Aorta (tissue), 5 donors: ENCODE results near the gene TPBGL. TPM values are rescaled to one million over a fixed set of nuclear protein-coding genes. Genes with fewer than 3 reads are reported as not detected.
A peak's percentile ranks its signal among the peaks of the same experiment; 100 is the strongest.

Source experiments
- ATAC-seq: fragments of 200-7000 bp; cut with Tn5 transposase; one replicate; pipeline ENCODE4 v1.9.1; 2022; ENCODE audit warnings: moderate library complexity; ENCODE audit not compliant: low FRiP score
- DNase-seq, 2 donors: peaks; one replicate each; pipeline ENCODE4 v3.0.0-alpha.2; 2020
- H3K27ac ChIP-seq, 2 donors: one replicate each; pipeline ENCODE4 v1.5.1; 2013; ENCODE audit warnings: low read length in 2 of 2, mild to moderate bottlenecking in 2 of 2, moderate library complexity in 2 of 2, control low read depth in 1 of 2, inconsistent platforms in 1 of 2, low read depth in 1 of 2
- H3K27me3 ChIP-seq, 2 donors: one replicate each; pipeline ENCODE4 v1.6.1; 2013; ENCODE audit warnings: control low read depth in 1 of 2, low read length in 1 of 2, mild to moderate bottlenecking in 1 of 2, moderate library complexity in 1 of 2; ENCODE audit not compliant: insufficient read depth in 2 of 2, control insufficient read depth in 1 of 2
- H3K36me3 ChIP-seq, 2 donors: one replicate each; pipeline ENCODE4 v1.6.1; 2013; ENCODE audit warnings: control low read depth in 1 of 2, low read length in 1 of 2, mild to moderate bottlenecking in 1 of 2; ENCODE audit not compliant: insufficient read depth in 2 of 2, control insufficient read depth in 1 of 2
- H3K4me1 ChIP-seq, 2 donors: one replicate each; pipeline ENCODE4 v1.6.1; 2013; ENCODE audit warnings: low read length in 2 of 2, control low read depth in 1 of 2, mild to moderate bottlenecking in 1 of 2, moderate library complexity in 1 of 2; ENCODE audit not compliant: insufficient read depth in 2 of 2, control insufficient read depth in 1 of 2
- H3K4me3 ChIP-seq, 2 donors: one replicate each; pipeline ENCODE4 v1.5.1; 2013; ENCODE audit warnings: low read length in 2 of 2, control low read depth in 1 of 2, mild to moderate bottlenecking in 1 of 2
- H3K9me3 ChIP-seq: one replicate; pipeline ENCODE4 v1.6.1; 2013; ENCODE audit warnings: mild to moderate bottlenecking, low read length; ENCODE audit not compliant: control insufficient read depth
- whole genome bisulfite sequencing, 2 donors: extraction: QIAGEN DNeasy Blood & Tissue Kit; methylation state at CpG; one replicate each; pipeline ENCODE4 v1.1.7; 2013; 5-methylcytosine and 5-hydroxymethylcytosine counted together
- intact Hi-C, 2 donors: fragments of 100-400 bp; cut with DNase I; formaldehyde crosslinking; loops; one replicate each; pipeline versions ENCODE4 v1.14.2 to v1.15.0; 2022
- polyA plus RNA-seq, 2 donors: library from polyadenylated mRNA; stranded (reverse); fragments of 200-250 nt; gene quantifications; one replicate each; pipeline ENCODE4 v1.2.3, GENCODE V29; 2013
- total RNA-seq, 2 donors: library from RNA; stranded (reverse); fragmentation: NEBNext Ultra II Directional; extraction: Animal tissue kit (Norgen Biotek cat#: 25700); gene quantifications; one replicate each; pipeline ENCODE4 v1.2.1, GENCODE V29; 2021
- donor health status: healthy with polysubstance abuse.
- donor health status: Bipolar disorder and iron deficiency.
- donor health status: DM: no; HTN: no; CAD: no.
- donor health status: DM: no; HTN: no; CAD: no.
- donor health status: DM: yes; HTN: yes; CAD: no.

The TPBGL gene
- total and polyA plus RNA-seq, 4 donors, result 0.30 to 0.36 TPM; not detected in 2

- Histone ChIP-seq H3K9me3 (no peaks in the 10 kb centered on the region), H3K4me1 (no peaks in the 10 kb centered on the region), H3K27me3 (no peaks in the 10 kb centered on the region), H3K36me3 (no peaks in the 10 kb centered on the region), H3K27ac (no peak overlapping the region), H3K4me3 (no peak overlapping the region)
- DNase-seq (peak; percentile 26 to 27), ATAC-seq (no peak)
- intact Hi-C loops, result loop anchor here in 1 of 2 donors (10.0 kb wide), 1 partner anchor 257 kb away; no protein-coding TSS in a partner anchor
- 85 to 88% methylated on average over 13 of the region's 13 CpGs for WGBS, 2 donors
Measured at GRCh38 chr11:75277991-75278790, 37.6 kb downstream of the TPBGL start.

DNA sequence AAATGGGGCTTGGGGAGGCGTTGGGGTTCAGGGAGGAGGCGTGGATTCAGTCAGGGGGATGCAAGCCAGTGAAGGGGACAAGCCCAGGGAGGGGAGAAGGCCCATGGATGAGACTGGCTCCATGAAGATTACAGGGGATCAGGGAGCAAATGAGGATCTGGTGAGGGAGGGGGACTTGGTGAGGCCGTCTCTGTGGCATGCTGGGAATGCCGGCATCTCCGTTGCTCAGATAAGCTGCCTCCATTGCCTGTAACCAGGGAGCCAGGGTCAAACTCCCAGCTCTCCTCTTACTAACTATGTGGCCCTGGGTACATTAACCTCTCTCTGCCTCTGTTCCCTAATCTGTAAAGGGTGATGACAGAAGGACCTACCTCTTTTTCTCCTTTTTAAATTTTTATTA lies 38.7 kb downstream of the TPBGL start:
- no peaks in the 10 kb centered on the region for H3K9me3 ChIP-seq
- no peaks in the 10 kb centered on the region for H3K27me3 ChIP-seq
- WGBS, 2 donors, result 56 to 57% methylated on average over 5 of the region's 5 CpGs
- no peaks in the 10 kb centered on the region for H3K36me3 ChIP-seq
- H3K27ac ChIP-seq, result no peak overlapping the region
- DNase-seq, result peak; percentile 20
- intact Hi-C loops, result loop anchor here in 1 of 2 donors (10.0 kb wide), 1 partner anchor 256 kb away; no protein-coding TSS in a partner anchor
- no peaks in the 10 kb centered on the region for H3K4me1 ChIP-seq
- ATAC-seq, result no peak
- H3K4me3 ChIP-seq, result no peak overlapping the region

GRCh38 chr11:75280227-75280701 lies 39.7 kb downstream of the TPBGL start:
- Histone ChIP-seq H3K9me3 (no peaks in the 10 kb centered on the region), H3K4me3 (no peak overlapping the region), H3K36me3 (no peaks in the 10 kb centered on the region), H3K27ac (no peak overlapping the region), H3K27me3 (no peaks in the 10 kb centered on the region), H3K4me1 (no peaks in the 10 kb centered on the region)
- peak; percentile 77 to 88 for DNase-seq
- 13 to 16% methylated on average over 9 of the region's 9 CpGs for WGBS, 2 donors
- peak; percentile 90 for ATAC-seq
- intact Hi-C loops, result loop anchor here (1.0 to 10.0 kb wide), 3 partner anchors 102 to 255 kb away; no protein-coding TSS in a partner anchor

- Histone ChIP-seq H3K9me3 (no peaks in the 10 kb centered on the region), H3K4me3 (no peak overlapping the region), H3K4me1 (no peaks in the 10 kb centered on the region), H3K36me3 (no peaks in the 10 kb centered on the region), H3K27ac (no peak overlapping the region), H3K27me3 (no peaks in the 10 kb centered on the region)
- ATAC-seq (no peak), DNase-seq (peak; percentile 35 to 77)
- WGBS, 2 donors, result 85 to 89% methylated on average over 15 of the region's 15 CpGs
- intact Hi-C loops, result loop anchor here (1.0 to 10.0 kb wide), 3 partner anchors 101 to 254 kb away; no protein-coding TSS in a partner anchor
Measured at GRCh38 chr11:75280770-75281468, 40.3 kb downstream of the TPBGL start.

- 92 to 94% methylated on average over 10 of the region's 10 CpGs for WGBS, 2 donors
- Histone ChIP-seq H3K4me1 (no peaks in the 10 kb centered on the region), H3K36me3 (no peaks in the 10 kb centered on the region), H3K27ac (no peak overlapping the region), H3K27me3 (no peaks in the 10 kb centered on the region), H3K4me3 (no peak overlapping the region), H3K9me3 (no peaks in the 10 kb centered on the region)
- DNase-seq (peak; percentile 26 to 39), ATAC-seq (no peak)
- intact Hi-C loops, result loop anchor here (5.0 to 10.0 kb wide), 2 partner anchors 101 to 253 kb away; no protein-coding TSS in a partner anchor
Measured at GRCh38 chr11:75281469-75282095, 41.0 kb downstream of the TPBGL start.

GRCh38 chr11:75283391-75283931 lies 42.9 kb downstream of the TPBGL start:
- Histone ChIP-seq H3K4me1 (no peaks in the 10 kb centered on the region), H3K36me3 (no peaks in the 10 kb centered on the region), H3K4me3 (no peak overlapping the region), H3K27me3 (no peaks in the 10 kb centered on the region), H3K27ac (no peak overlapping the region), H3K9me3 (no peaks in the 10 kb centered on the region)
- intact Hi-C loops, result loop anchor here (5.0 to 10.0 kb wide), 2 partner anchors 99 to 251 kb away; no protein-coding TSS in a partner anchor
- ATAC-seq, result no peak
- DNase-seq, result peak in 1 of 2 donors; percentile 66
- WGBS, 2 donors, result 87 to 89% methylated on average over 14 to 16 of the region's 16 CpGs

GRCh38 chr11:75285776-75286360 lies 45.3 kb downstream of the TPBGL start:
- no peak for ATAC-seq
- Histone ChIP-seq H3K9me3 (no peaks in the 10 kb centered on the region), H3K4me3 (no peak overlapping the region), H3K27me3 (no peaks in the 10 kb centered on the region), H3K27ac (no peak overlapping the region), H3K36me3 (no peaks in the 10 kb centered on the region), H3K4me1 (no peaks in the 10 kb centered on the region)
- intact Hi-C loops, result loop anchor here in 1 of 2 donors (10.0 kb wide), 1 partner anchor 249 kb away; no protein-coding TSS in a partner anchor
- 99 to 100% methylated on average over 5 of the region's 5 CpGs for WGBS, 2 donors
- DNase-seq, result peak in 1 of 2 donors; percentile 42
